Endodermal cell (in vitro differentiated cells): ENCODE data around the gene LYPD5. TPM values are rescaled to one million over a fixed set of nuclear protein-coding genes. Genes with fewer than 3 reads are reported as not detected.
A peak's percentile ranks its signal among the peaks of the same experiment; 100 is the strongest.

Experiments
- DNase-seq: peaks from one replicate; pipeline ENCODE4 v3.0.0-alpha.2; 2017
- H3K27ac ChIP-seq: 2 replicates; pipeline ENCODE4 v1.5.1; 2013; ENCODE audit warnings: mild to moderate bottlenecking, low read depth, low read length, moderate library complexity
- H3K27me3 ChIP-seq: 2 replicates; pipeline ENCODE4 v1.6.1; 2013; ENCODE audit warnings: mild to moderate bottlenecking, low read length, moderate library complexity; ENCODE audit not compliant: insufficient read depth, control insufficient read depth, poor library complexity, severe bottlenecking
- H3K36me3 ChIP-seq: 2 replicates; pipeline ENCODE4 v1.7.0; 2013; ENCODE audit warnings: mild to moderate bottlenecking, low read length, moderate library complexity; ENCODE audit not compliant: control insufficient read depth, insufficient read depth
- H3K4me1 ChIP-seq: one replicate; pipeline ENCODE4 v1.7.0; 2013; ENCODE audit warnings: low read length; ENCODE audit not compliant: control insufficient read depth, insufficient read depth
- H3K4me3 ChIP-seq: 2 replicates; pipeline ENCODE4 v1.5.1; 2013; ENCODE audit warnings: mild to moderate bottlenecking, low read length, moderate library complexity
- H3K9ac ChIP-seq: 2 replicates; pipeline ENCODE4 v1.6.1; 2013; ENCODE audit warnings: mild to moderate bottlenecking, low read length, moderate library complexity; ENCODE audit not compliant: poor library complexity, severe bottlenecking; ENCODE audit errors: extremely low read depth
- H3K9me3 ChIP-seq: 2 replicates; pipeline ENCODE4 v1.6.1; 2013; ENCODE audit warnings: mild to moderate bottlenecking, low read length, moderate library complexity; ENCODE audit not compliant: control insufficient read depth
- H3K27ac Mint-ChIP-seq: 2 replicates; pipeline ENCODE4 v1.8.0; 2020; ENCODE audit warnings: mixed read lengths
- H3K27me3 Mint-ChIP-seq: 2 replicates; pipeline ENCODE4 v1.8.0; 2021; ENCODE audit warnings: mild to moderate bottlenecking, mixed read lengths; ENCODE audit not compliant: insufficient read depth
- H3K36me3 Mint-ChIP-seq: 2 replicates; pipeline ENCODE4 v1.8.0; 2020; ENCODE audit warnings: low read depth, mixed read lengths
- H3K4me1 Mint-ChIP-seq: 2 replicates; pipeline ENCODE4 v1.8.0; 2020; ENCODE audit warnings: mixed read lengths
- H3K4me3 Mint-ChIP-seq: 2 replicates; pipeline ENCODE4 v1.8.0; 2020; ENCODE audit warnings: mild to moderate bottlenecking, moderate library complexity, mixed read lengths
- H3K9me3 Mint-ChIP-seq: 2 replicates; pipeline ENCODE4 v1.8.0; 2020; ENCODE audit warnings: mild to moderate bottlenecking, mixed read lengths
- WGBS, 2 experiments: methylation state at CpG; one replicate each; pipeline versions ENCODE4 v1.1.5 to v1.1.7; 2013; ENCODE audit warnings: missing lambda C conversion rate in 2 of 2, mixed read lengths in 1 of 2; ENCODE audit not compliant: insufficient coverage in 1 of 2, insufficient read length in 1 of 2; 5-methylcytosine and 5-hydroxymethylcytosine counted together
- total RNA-seq, 2 donors: library from RNA; stranded (reverse); fragmentation: NEBNext Ultra II Directional in 1 of 2; extraction: Animal tissue kit (Norgen Biotek cat#: 25700) in 1 of 2; gene quantifications; 2 replicates in 1 of 2; 3 replicates in 1 of 2; pipeline ENCODE4 v1.2.1, GENCODE V29; 2021
- TF ChIP-seq, protein P1 (sequence below): fragments of 200-600 bp; sonication (generic); conservative IDR thresholded peaks from 2 replicates; pipeline ENCODE4 v1.5.0; 2021; ENCODE audit warnings: antibody characterized with exemption, mild to moderate bottlenecking

Gene LYPD5
- total RNA-seq, 2 donors from 2014 or later = 0.11 TPM; not detected in 1

DNA sequence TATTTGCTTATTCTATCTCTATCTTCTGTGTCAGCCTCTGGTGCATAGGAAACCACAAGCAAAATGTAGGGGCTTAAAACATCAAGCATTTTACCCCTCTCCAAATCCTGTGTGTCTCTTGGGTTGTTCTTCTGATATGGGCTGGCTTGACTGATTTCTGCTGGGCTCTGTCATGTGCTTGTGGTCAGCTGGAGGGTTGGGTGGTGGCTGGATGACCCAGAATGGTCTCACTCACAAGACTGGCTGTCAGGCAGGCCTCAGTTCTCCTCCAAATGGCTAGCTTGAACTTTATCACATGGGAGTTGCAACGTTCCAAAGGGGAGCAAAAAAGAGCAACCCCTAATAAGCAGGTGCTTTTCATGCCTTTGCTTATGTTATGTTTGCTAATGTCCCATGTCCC, 9.6 kb upstream of the LYPD5 start:
- H3K27me3 ChIP-seq = no peaks in the 10 kb centered on the region
- peaks cover 47% of the 10 kb centered on the region for H3K27me3 Mint-ChIP-seq
- H3K9ac ChIP-seq = no peak overlapping the region
- no peak for DNase-seq
- no peaks in the 10 kb centered on the region for H3K36me3 ChIP-seq
- H3K27ac ChIP-seq = no peak overlapping the region
- no peak overlapping the region for H3K27ac Mint-ChIP-seq
- no peaks in the 10 kb centered on the region for H3K4me1 Mint-ChIP-seq
- H3K4me3 ChIP-seq = no peak overlapping the region
- no peaks in the 10 kb centered on the region for H3K9me3 Mint-ChIP-seq
- H3K4me1 ChIP-seq = no peaks in the 10 kb centered on the region
- no peak overlapping the region for H3K4me3 Mint-ChIP-seq
- H3K36me3 Mint-ChIP-seq = no peaks in the 10 kb centered on the region
- no peaks in the 10 kb centered on the region for H3K9me3 ChIP-seq
- WGBS, 2 experiments = 44 to 65% methylated on average over 1 of the region's 1 CpG
- TF ChIP-seq, protein P1, sequence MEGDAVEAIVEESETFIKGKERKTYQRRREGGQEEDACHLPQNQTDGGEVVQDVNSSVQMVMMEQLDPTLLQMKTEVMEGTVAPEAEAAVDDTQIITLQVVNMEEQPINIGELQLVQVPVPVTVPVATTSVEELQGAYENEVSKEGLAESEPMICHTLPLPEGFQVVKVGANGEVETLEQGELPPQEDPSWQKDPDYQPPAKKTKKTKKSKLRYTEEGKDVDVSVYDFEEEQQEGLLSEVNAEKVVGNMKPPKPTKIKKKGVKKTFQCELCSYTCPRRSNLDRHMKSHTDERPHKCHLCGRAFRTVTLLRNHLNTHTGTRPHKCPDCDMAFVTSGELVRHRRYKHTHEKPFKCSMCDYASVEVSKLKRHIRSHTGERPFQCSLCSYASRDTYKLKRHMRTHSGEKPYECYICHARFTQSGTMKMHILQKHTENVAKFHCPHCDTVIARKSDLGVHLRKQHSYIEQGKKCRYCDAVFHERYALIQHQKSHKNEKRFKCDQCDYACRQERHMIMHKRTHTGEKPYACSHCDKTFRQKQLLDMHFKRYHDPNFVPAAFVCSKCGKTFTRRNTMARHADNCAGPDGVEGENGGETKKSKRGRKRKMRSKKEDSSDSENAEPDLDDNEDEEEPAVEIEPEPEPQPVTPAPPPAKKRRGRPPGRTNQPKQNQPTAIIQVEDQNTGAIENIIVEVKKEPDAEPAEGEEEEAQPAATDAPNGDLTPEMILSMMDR = no peak

DNA sequence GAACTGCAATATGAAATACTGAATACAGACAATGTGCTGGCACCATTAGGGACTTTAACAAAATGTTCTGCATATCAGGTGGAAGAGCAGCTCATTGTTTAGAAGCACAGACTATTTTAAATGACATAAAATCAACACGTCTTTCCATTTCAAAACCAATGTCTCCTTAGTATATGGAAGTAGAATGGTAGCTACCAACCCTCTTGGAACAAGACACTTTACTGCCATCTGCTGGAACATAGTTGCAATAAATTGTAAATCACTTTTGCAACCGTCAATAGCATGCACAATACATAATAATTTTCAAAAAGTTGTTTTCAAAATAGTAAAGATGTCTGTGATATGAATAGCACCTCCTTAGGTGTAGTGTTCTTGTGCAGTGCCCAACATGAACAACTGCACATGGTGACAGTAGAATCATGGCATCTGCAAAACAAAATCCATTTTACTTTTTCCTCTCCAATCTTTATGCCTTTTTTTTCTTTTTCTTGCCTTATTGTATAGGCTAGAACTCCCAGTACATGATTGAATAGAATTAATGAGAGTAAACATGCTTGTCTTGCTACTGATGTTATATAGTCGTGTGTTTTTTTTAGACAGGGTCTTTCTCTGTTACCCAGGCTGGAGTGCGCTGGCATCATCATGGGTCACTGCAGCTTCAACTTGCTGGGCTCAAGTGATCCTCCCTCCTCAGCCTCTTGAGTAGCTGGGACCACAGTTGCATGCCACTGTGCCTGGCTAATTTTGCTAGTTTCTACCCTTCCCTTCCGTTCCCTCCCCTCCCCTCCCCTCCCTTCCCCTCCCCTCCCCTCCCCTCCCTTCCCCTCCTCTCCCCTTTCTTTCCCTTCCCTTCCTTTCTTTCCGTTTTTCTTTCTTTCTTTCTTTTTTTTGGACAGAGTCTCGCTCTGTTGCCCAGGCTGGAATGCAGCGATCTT, 7.8 kb upstream of the LYPD5 start:
- no peak overlapping the region for H3K27ac Mint-ChIP-seq
- H3K4me3 Mint-ChIP-seq = no peak overlapping the region
- Histone ChIP-seq H3K36me3 (no peaks in the 10 kb centered on the region), H3K27me3 (no peaks in the 10 kb centered on the region), H3K4me3 (no peak overlapping the region), H3K27ac (no peak overlapping the region), H3K9ac (no peak overlapping the region), H3K4me1 (no peaks in the 10 kb centered on the region), H3K9me3 (no peaks in the 10 kb centered on the region)
- H3K27me3 Mint-ChIP-seq = peaks cover 45% of the 10 kb centered on the region
- no peaks in the 10 kb centered on the region for H3K36me3 Mint-ChIP-seq
- TF ChIP-seq, protein P1 = peak; percentile 79
- WGBS, 2 experiments = 41 to 60% methylated on average over 4 to 7 of the region's 8 CpGs
- H3K4me1 Mint-ChIP-seq = no peaks in the 10 kb centered on the region
- H3K9me3 Mint-ChIP-seq = no peaks in the 10 kb centered on the region
- DNase-seq = no peak

DNA sequence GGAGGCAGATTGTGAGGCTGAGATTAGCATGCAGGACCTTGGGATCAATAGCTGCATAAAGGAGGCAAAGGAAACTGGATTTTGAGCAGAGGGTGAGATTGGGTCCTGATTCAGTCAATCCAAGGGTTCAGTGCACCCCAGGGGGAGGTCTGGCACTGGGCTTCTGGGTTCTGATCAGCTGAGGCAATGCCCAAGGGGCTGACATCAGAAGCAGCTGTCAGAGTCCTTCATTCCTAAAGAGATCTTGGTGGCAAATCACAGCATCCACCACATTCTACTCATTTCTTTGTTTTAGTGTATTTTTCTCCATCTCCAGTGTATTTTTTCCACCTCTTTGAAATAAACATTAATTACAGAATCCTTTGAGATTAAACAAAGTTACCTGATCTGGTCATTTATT, 5.4 kb upstream of the LYPD5 start:
- Histone ChIP-seq H3K36me3 (no peaks in the 10 kb centered on the region), H3K27ac (no peak overlapping the region), H3K4me3 (no peak overlapping the region), H3K4me1 (no peaks in the 10 kb centered on the region), H3K9ac (no peak overlapping the region), H3K27me3 (no peaks in the 10 kb centered on the region), H3K9me3 (no peaks in the 10 kb centered on the region)
- Mint-ChIP-seq H3K36me3 (no peaks in the 10 kb centered on the region), H3K27me3 (peaks cover 33% of the 10 kb centered on the region), H3K4me1 (no peaks in the 10 kb centered on the region), H3K4me3 (no peak overlapping the region), H3K9me3 (no peaks in the 10 kb centered on the region), H3K27ac (no peak overlapping the region)
- TF ChIP-seq, protein P1 = no peak
- DNase-seq = no peak
